H9 (cell line): ENCODE results near the gene GMPS. TPM values are rescaled to one million over a fixed set of nuclear protein-coding genes. Genes with fewer than 3 reads are reported as not detected.

Experiments used
- DNase-seq: peaks from one replicate; pipeline ENCODE4 v3.0.0-alpha.2; 2017
- H2AFZ ChIP-seq: one replicate; pipeline ENCODE4 v1.6.1; 2013; ENCODE audit warnings: mild to moderate bottlenecking, low read length, control low read depth, moderate library complexity
- H2AK5ac ChIP-seq: 2 replicates; pipeline ENCODE4 v1.6.1; 2013; ENCODE audit warnings: low read length, control low read depth, mixed read lengths; ENCODE audit not compliant: insufficient read length
- H2BK120ac ChIP-seq: one replicate; pipeline ENCODE4 v1.6.1; 2013; ENCODE audit warnings: low read depth, mild to moderate bottlenecking, low read length, control low read depth, inconsistent platforms; ENCODE audit not compliant: poor library complexity, severe bottlenecking
- H2BK12ac ChIP-seq: 2 replicates; pipeline ENCODE4 v1.6.1; 2013; ENCODE audit warnings: low read length, control low read depth, mixed read lengths, low read depth; ENCODE audit not compliant: insufficient read length
- H2BK15ac ChIP-seq: 2 replicates; pipeline ENCODE4 v1.6.1; 2013; ENCODE audit warnings: low read depth, low read length, control low read depth
- H2BK20ac ChIP-seq: one replicate; pipeline ENCODE4 v1.6.1; 2013; ENCODE audit warnings: low read depth, mild to moderate bottlenecking, low read length, control low read depth, inconsistent platforms; ENCODE audit not compliant: poor library complexity, severe bottlenecking
- H2BK5ac ChIP-seq: 2 replicates; pipeline ENCODE4 v1.6.1; 2013; ENCODE audit warnings: low read length, control low read depth, mixed read lengths; ENCODE audit not compliant: insufficient read length
- H3K14ac ChIP-seq: 2 replicates; pipeline ENCODE4 v1.6.1; 2013; ENCODE audit warnings: low read length, control low read depth; ENCODE audit not compliant: insufficient read depth
- H3K18ac ChIP-seq: 2 replicates; pipeline ENCODE4 v1.6.1; 2013; ENCODE audit warnings: low read depth, mild to moderate bottlenecking, mixed read lengths, low read length, control low read depth; ENCODE audit not compliant: insufficient read length
- H3K23ac ChIP-seq: 2 replicates; pipeline ENCODE4 v1.6.1; 2013; ENCODE audit warnings: low read length, control low read depth, mixed read lengths, low read depth; ENCODE audit not compliant: insufficient read length
- H3K23me2 ChIP-seq: 2 replicates; pipeline ENCODE4 v1.6.1; 2013; ENCODE audit warnings: low read depth, mild to moderate bottlenecking, mixed read lengths, low read length, control low read depth; ENCODE audit not compliant: insufficient read length, poor library complexity, severe bottlenecking
- H3K27ac ChIP-seq: 2 replicates; pipeline ENCODE4 v1.5.1; 2013; ENCODE audit warnings: low read length, control low read depth, mixed read lengths, low read depth; ENCODE audit not compliant: insufficient read length
- H3K27me3 ChIP-seq: 2 replicates; pipeline ENCODE4 v1.6.1; 2013; ENCODE audit warnings: low read length, control low read depth, inconsistent platforms; ENCODE audit not compliant: insufficient read depth
- H3K4ac ChIP-seq: 2 replicates; pipeline ENCODE4 v1.6.1; 2013; ENCODE audit warnings: low read depth, mild to moderate bottlenecking, control low read depth, inconsistent platforms, low read length, moderate library complexity
- H3K4me1 ChIP-seq: 2 replicates; pipeline ENCODE4 v1.6.1; 2013; ENCODE audit warnings: low read length, control low read depth, inconsistent platforms; ENCODE audit not compliant: insufficient read depth
- H3K4me2 ChIP-seq: 2 replicates; pipeline ENCODE4 v1.6.1; 2013; ENCODE audit warnings: low read length, control low read depth, mixed read lengths; ENCODE audit not compliant: insufficient read length, insufficient read depth
- H3K56ac ChIP-seq: 2 replicates; pipeline ENCODE4 v1.6.1; 2013; ENCODE audit warnings: low read depth, mild to moderate bottlenecking, mixed read lengths, low read length, control low read depth; ENCODE audit not compliant: insufficient read length
- H3K79me1 ChIP-seq: 2 replicates; pipeline ENCODE4 v1.6.1; 2013; ENCODE audit warnings: low read depth, mild to moderate bottlenecking, moderate library complexity, low read length, control low read depth, inconsistent platforms; ENCODE audit not compliant: insufficient read depth, poor library complexity, severe bottlenecking
- H3K79me2 ChIP-seq: 2 replicates; pipeline ENCODE4 v1.6.1; 2013; ENCODE audit warnings: low read length, control low read depth, inconsistent platforms; ENCODE audit not compliant: insufficient read depth
- H3K9ac ChIP-seq: 2 replicates; pipeline ENCODE4 v1.6.1; 2013; ENCODE audit warnings: low read length, control low read depth, mixed read lengths; ENCODE audit not compliant: insufficient read length; ENCODE audit errors: extremely low read depth
- H3K9me3 ChIP-seq: one replicate; pipeline ENCODE4 v1.6.1; 2013; ENCODE audit warnings: low read depth, low read length, inconsistent platforms; ENCODE audit not compliant: control insufficient read depth
- H3T11ph ChIP-seq: one replicate; pipeline ENCODE4 v1.6.1; 2013; ENCODE audit warnings: mild to moderate bottlenecking, low read length, control low read depth, inconsistent platforms
- H4K20me1 ChIP-seq: one replicate; pipeline ENCODE4 v1.6.1; 2013; ENCODE audit not compliant: control insufficient read depth, insufficient read length, insufficient read depth
- H4K5ac ChIP-seq: 2 replicates; pipeline ENCODE4 v1.6.1; 2013; ENCODE audit warnings: low read depth, mild to moderate bottlenecking, mixed read lengths, low read length, control low read depth; ENCODE audit not compliant: insufficient read length
- H4K8ac ChIP-seq: replicated peaks from 2 replicates; pipeline ENCODE4 v1.6.1; 2013; ENCODE audit warnings: low read length, control low read depth, mixed read lengths, low read depth; ENCODE audit not compliant: insufficient read length
- H4K91ac ChIP-seq: 2 replicates; pipeline ENCODE4 v1.6.1; 2013; ENCODE audit warnings: low read depth, mild to moderate bottlenecking, moderate library complexity, mixed read lengths, low read length, control low read depth; ENCODE audit not compliant: insufficient read length
- H3K27ac Mint-ChIP-seq, 3 experiments: 2 replicates in 2 of 3; 3 replicates in 1 of 3; pipeline ENCODE4 v1.8.0; 2020 to 2021; ENCODE audit warnings: mixed read lengths in 3 of 3, mild to moderate bottlenecking in 1 of 3, moderate library complexity in 1 of 3
- H3K27me3 Mint-ChIP-seq: 2 replicates; pipeline ENCODE4 v1.8.0; 2021; ENCODE audit warnings: low read depth, mild to moderate bottlenecking, moderate library complexity, mixed read lengths
- H3K36me3 Mint-ChIP-seq, 3 experiments: 2 replicates in 2 of 3; 3 replicates in 1 of 3; pipeline ENCODE4 v1.8.0; 2020 to 2021; ENCODE audit warnings: low read depth in 3 of 3, mixed read lengths in 3 of 3; ENCODE audit not compliant: insufficient read depth in 1 of 3
- H3K4me1 Mint-ChIP-seq, 2 experiments: 2 replicates each; pipeline ENCODE4 v1.8.0; 2020; ENCODE audit warnings: mixed read lengths in 2 of 2
- H3K4me3 Mint-ChIP-seq, 2 experiments: 2 replicates in 1 of 2; 3 replicates in 1 of 2; pipeline ENCODE4 v1.8.0; 2020 to 2021; ENCODE audit warnings: mild to moderate bottlenecking in 2 of 2, mixed read lengths in 2 of 2, moderate library complexity in 1 of 2
- H3K9me3 Mint-ChIP-seq, 2 experiments: 2 replicates in 1 of 2; 3 replicates in 1 of 2; pipeline ENCODE4 v1.8.0; 2020; ENCODE audit warnings: mild to moderate bottlenecking in 2 of 2, mixed read lengths in 2 of 2, moderate library complexity in 1 of 2
- total RNA-seq: library from RNA; stranded (reverse); gene quantifications from 2 replicates; pipeline ENCODE4 v1.2.1, GENCODE V29; 2021
- TF ChIP-seq, protein P1 (sequence below): fragments of 200-600 bp; sonication (generic); conservative IDR thresholded peaks from 3 replicates; pipeline ENCODE4 v1.8.0; 2021; ENCODE audit warnings: antibody characterized with exemption, mild to moderate bottlenecking

Gene GMPS
- total RNA-seq, 1 experiment from 2014 or later: 142 TPM

DNA sequence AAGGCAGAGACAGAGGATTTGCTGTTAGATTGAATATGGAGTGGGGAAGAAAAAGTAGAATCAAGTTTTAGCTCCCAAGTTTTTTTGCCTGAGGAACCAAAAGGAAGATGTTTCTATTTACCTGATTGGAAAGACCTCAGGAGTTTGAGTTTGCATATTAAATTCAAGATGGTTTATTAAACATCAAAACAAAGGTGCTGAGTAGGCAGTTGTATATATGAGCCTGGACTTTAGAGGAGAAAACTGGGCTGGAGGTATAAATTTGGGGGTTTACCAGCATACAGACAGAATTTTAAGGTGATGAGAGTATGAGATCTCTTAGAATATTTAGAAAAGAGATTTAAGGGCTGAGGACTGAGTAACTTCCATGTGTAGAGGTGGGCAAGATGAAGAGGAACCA, 38.2 kb downstream of the GMPS start:
- H2BK12ac ChIP-seq: no peak overlapping the region

More for the DNA sequence above, 38.2 kb downstream of the GMPS start:
- H3K56ac ChIP-seq: no peak overlapping the region
- no peak overlapping the region for H4K91ac ChIP-seq
- H2AK5ac ChIP-seq: no peak overlapping the region
- no peaks in the 10 kb centered on the region for H3K23me2 ChIP-seq
- Mint-ChIP-seq H3K27ac (no peak overlapping the region), H3K27me3 (no peaks in the 10 kb centered on the region), H3K9me3 (no peaks in the 10 kb centered on the region), H3K4me1 (no peaks in the 10 kb centered on the region), H3K36me3 (peaks cover 36 to 87% (median 72%) of the 10 kb centered on the region in 3 experiments; a peak in 6 of 7 replicates), H3K4me3 (no peak overlapping the region)
- no peaks in the 10 kb centered on the region for H3K79me2 ChIP-seq
- no peaks in the 10 kb centered on the region for H3K9me3 ChIP-seq
- no peak overlapping the region for H2BK15ac ChIP-seq
- H3K4ac ChIP-seq: no peak overlapping the region
- no peak overlapping the region for H2BK120ac ChIP-seq
- no peak overlapping the region for H3K23ac ChIP-seq
- H3K18ac ChIP-seq: no peak overlapping the region
- TF ChIP-seq, protein P1, sequence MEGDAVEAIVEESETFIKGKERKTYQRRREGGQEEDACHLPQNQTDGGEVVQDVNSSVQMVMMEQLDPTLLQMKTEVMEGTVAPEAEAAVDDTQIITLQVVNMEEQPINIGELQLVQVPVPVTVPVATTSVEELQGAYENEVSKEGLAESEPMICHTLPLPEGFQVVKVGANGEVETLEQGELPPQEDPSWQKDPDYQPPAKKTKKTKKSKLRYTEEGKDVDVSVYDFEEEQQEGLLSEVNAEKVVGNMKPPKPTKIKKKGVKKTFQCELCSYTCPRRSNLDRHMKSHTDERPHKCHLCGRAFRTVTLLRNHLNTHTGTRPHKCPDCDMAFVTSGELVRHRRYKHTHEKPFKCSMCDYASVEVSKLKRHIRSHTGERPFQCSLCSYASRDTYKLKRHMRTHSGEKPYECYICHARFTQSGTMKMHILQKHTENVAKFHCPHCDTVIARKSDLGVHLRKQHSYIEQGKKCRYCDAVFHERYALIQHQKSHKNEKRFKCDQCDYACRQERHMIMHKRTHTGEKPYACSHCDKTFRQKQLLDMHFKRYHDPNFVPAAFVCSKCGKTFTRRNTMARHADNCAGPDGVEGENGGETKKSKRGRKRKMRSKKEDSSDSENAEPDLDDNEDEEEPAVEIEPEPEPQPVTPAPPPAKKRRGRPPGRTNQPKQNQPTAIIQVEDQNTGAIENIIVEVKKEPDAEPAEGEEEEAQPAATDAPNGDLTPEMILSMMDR: no peak
- H3K27me3 ChIP-seq: no peaks in the 10 kb centered on the region
- no peak overlapping the region for H4K5ac ChIP-seq
- no peak overlapping the region for H3K14ac ChIP-seq
- no peak overlapping the region for H4K8ac ChIP-seq
- no peak overlapping the region for H2BK20ac ChIP-seq
- no peak for DNase-seq
- no peak overlapping the region for H3K4me2 ChIP-seq
- no peak overlapping the region for H3K9ac ChIP-seq
- H3K79me1 ChIP-seq: peaks cover 3% of the 10 kb centered on the region
- H3K27ac ChIP-seq: no peak overlapping the region
- no peak overlapping the region for H2BK5ac ChIP-seq
- H4K20me1 ChIP-seq: no peaks in the 10 kb centered on the region
- no peaks in the 10 kb centered on the region for H3K4me1 ChIP-seq
- H2AFZ ChIP-seq: no peak overlapping the region
- no peak overlapping the region for H3T11ph ChIP-seq
